GM19025 (cell line): ENCODE results near the gene EP400.
"Not testable (repeated sequence)": the region's sequence is repeated elsewhere in the genome, so short reads cannot be mapped to it uniquely, and the experiment has no call there.

Source experiments
- ATAC-seq: cut with Tn5 transposase; IDR thresholded peaks from one replicate; pipeline ENCODE4 v1.9.1; 2021; ENCODE audit warnings: mild to moderate bottlenecking, low read depth, moderate library complexity; ENCODE audit not compliant: unreplicated experiment

EP400 gene

DNA sequence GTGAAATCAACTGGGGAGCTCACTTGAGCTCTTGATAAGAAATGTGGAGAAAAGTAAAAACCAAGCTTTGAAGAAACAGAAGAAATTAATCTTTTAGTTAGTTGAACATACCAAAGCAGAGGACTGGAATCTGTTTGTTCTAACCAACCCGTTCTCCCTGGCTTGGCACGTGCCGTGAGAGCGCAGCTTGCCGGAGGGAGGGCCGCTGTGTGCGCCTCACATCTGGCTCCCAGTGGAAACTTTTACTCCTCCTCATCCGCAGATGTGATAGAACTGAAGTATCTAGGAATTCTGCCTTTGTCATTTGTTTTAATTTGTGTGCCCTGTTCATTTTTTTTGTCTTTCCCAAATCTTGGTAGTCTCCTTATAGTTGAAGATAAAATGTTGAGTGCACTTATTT lies 129.5 kb downstream of the EP400 start:
- no peak for ATAC-seq

DNA sequence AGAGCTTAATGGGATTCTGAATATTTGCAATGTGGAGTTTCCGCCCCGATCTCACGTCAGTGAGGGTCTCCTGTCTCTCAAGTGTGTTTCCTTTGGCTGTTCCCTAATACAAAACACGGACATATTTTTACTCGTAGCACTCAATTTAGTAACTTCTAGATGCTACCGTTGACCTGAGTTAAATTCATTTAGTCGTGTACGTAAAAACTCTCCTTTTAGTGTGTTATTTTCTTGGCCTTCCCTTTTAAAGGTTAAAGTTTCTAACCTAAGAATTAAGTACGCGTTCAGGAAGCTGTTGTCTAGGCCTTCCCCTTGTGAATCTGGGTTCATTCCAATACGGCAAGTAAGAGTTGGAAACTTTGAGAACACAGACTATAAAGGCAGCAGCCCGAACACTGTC lies 130.0 kb downstream of the EP400 start:
- no peak for ATAC-seq

DNA sequence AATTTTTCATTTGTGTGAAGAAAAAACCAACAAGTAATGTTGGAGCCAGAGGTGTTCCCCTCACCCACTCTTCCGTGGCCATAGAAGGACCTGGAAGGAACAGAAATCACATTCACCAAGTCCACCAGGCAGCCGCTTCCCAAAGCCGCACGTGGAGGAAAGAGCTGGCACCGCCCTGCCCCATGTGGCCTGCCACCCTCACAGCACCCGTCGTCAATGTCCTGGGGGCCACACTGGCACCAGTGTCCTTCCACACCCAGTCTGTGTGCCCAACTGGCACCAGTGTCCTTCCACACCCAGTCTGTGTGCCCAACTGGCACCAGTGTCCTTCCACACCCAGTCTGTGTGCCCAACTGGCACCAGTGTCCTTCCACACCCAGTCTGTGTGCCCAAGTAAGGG lies 130.8 kb downstream of the EP400 start:
- ATAC-seq: not testable (repeated sequence)

DNA sequence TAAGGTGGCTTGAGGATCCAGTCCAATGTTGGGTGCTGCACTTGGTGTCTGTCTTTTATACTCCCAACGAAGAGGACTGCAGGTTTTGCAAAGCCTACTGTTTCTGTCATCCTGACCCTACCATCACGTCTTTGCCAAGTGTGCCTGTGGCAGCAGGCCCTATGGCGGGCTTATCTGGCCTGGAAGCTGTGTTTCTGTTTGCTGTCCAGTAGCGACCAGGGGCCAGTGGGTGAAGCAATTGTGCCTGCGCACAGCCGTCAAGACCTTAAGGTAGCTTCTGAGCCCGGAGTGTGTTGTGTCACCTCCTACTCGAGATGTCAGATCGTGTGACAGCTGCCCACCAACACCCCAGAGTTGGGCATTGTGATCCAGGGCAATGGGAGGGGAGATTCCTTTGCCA lies 131.7 kb downstream of the EP400 start:
- no peak for ATAC-seq

DNA sequence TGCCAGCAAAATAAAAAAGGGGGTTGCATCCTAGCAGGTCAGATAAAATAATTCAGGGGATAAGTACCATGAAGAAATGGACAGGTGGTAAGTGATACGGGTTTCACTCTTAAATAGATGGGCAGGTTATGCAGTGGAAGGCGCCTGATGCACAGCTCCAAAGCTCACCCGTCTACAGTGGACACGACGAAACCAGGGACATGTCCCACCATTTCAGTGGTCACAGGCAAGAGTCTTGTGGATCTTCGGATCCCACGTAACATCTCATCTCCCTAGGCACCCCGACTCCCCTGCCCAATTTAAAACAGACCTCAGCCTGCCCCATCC lies 133.8 kb downstream of the EP400 start:
- ATAC-seq: no peak

DNA sequence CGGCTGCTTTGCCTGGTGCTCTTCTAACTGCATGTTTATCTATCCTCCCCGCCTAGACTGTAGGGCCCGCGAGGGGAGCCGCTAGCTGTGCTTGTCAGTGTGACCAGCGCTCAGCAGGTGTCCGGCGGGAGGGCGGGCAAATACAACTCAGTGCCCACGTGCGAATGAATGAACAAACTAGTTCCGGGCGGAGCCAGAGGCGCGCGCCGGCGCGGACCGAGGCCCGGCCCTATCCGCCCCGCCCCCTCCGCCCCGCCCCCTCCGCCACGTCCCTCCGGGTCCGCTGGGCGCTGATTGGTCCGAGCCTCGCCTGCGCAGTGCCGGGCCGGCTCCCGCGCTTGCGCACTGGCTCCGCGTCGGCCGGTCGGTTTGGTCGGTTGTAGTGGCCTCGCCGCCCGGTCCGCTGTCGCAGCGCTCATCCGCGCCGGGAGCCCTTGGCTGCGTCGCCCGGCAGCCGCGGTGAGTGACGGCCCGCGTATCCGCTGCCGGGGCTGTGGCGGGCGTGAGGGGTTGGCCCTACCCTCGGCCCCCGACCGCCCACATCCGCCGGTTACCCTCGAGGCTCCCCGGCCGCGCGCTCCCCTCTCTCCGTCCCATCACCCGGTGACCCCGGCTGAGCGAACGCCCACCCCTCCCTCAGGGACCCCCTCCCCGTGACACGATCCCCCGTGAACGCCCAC lies 134.3 kb downstream of the EP400 start:
- peak; percentile 86 for ATAC-seq

DNA sequence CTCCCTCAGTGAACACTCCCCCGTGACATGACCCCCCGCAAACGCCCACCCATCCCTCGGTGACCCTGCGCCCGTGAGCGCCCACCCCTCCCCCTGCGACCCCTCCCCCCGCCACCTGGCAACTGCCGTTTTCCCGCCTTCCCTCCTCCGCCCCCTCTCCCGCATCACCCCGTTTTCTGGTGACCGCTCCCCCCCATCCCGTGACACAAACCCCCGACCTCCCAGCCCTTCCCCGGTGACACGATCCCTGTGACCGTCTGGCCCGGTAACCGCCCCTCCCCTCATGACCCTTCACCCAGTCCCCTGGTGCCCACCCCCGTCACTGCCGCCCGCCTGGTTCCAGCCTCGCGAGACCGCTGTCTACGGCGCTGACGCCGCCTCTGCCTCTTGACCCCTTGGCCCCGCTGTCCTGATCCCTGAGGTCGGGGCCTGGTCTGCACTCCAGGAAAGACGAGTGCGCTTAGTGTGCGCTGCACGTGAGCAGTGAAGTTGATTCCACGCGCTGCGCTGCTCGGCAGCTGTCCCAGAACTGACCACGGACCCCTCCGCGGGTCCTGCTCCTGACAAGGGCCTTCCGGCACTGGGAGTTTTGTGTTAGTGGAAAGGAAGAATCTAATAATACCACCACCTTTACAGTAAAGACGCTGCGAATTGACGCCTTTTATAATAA lies 135.0 kb downstream of the EP400 start:
- ATAC-seq: no peak

DNA sequence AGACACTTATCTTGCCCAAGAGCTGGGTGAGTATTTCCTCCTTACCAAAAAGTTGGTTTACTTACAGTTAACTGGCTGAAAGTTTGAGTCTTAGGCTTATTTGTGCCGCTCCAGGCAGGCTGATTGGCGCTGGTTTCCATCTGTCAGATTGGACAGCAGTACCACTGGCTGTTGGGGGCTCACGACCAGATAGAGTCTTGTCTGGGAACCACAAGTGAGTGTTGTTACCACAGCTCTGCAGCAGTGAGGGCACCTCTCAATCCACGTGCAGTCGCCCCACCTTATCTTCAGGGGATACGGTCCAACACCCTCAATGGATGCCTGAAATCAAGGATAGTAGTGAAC lies 135.5 kb downstream of the EP400 start:
- ATAC-seq: no peak

DNA sequence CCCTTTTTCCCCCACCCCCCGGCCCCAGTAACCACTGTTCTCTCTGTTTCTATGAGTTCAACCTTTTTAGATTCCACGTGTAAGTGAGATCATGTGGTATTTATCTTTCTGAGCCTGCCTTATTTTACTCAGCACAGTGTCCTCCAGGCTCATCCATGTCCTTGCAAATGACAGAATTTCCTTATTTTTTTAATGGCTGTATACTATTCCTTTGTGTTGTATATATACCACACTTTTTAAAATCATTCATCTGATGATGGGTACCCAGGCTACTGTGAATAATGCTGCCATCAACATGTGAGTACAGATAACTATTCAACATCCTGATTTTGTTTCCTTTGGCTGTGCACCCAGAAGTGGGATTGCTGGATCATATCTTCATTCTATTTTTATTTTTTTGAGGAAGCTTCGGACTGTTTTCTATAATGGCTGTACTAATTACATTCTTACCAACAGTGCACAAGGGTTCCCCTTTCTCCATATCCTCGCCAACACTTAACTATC lies 139.7 kb downstream of the EP400 start:
- ATAC-seq: no peak

DNA sequence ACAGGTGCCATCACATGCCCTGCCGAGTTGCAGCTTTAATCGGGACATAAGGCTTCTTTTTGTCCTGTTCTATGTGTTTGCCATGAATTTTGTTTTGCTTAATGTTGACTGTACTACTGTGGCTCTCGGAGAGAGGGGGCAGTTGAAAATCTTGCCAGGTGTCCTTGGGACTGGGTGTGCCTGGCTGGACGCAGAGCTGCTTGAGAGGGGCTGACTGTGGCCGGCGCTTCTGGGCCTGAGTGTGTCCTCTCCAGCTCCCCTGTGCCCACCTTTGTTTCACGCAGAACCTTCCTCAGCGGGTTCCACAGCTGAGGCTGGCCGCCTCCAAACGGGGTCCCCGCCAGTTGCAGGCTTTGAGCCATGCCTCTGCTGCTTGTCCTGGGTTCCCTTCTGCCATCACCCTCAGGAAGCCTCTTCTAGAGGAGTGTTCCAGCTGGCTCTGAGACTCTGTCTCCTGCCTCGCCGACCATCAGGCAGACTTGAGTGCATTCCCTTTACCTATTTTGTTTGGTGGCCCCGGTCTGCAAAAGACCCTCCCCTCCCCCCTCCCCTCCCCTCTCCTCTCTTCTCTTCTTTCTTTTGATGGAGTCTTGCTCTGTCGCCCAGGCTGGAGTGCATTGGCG lies 144.6 kb downstream of the EP400 start:
- no peak for ATAC-seq

DNA sequence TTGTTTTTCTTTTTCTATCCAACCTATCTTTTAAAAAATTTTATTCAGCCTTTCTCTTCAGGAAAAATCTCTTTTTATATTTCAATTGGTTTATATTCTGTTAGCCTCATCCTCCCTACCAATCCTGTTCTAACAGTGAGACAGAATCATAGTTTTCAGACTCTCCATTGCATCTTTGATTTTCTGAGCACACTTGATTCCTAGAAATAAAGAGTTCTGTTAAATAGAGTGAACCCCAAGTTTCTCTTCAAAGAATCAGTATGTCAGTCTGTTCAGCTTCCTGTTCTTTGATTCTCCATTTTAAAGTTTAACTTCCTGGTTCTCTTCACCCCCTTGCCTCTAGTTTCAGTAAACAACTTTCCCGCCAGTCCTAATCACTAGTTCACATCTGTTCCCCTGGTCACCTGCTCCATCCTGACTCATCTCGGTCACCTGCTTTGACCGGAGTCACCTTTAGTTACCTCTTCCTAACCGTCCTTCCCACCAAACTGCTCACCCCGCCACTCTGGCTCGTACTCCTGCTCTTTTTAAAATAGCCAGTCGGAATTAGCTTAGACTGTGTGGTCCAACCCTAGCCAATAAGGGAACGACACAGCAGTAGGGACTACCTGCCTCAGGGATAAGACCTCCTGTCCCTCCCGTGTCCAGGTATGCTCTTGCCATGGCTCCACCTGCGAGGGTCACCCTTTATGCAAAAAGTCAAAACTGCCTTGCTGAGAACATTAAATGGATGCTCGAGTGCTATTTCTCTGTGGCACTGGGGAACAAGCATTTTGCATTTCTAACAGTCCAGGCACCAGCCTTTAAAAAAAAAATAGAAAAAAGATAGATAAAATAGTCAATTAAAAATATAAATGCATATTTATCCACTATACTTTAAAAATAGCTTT lies 146.0 kb downstream of the EP400 start:
- ATAC-seq: no peak

DNA sequence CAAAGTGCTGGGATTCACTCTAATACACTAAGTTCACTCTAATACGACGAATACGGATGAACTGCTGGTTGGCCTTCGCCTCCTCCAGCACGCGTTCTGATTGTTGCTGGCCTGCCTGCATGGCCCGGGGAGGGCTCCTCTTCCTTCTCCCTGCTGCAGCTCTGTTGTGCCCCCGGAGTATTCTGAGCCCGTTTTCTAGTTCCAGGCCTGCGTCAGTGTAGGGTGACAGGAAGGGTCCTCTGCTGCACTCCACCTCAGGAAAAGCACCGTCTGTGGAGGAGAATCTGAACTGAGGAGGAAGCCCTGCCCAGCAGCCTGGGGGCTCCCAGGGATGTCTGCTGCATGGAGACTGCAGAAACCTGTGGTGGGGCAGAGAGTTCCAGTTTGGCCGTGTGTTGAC lies 150.0 kb downstream of the EP400 start:
- no peak for ATAC-seq

DNA sequence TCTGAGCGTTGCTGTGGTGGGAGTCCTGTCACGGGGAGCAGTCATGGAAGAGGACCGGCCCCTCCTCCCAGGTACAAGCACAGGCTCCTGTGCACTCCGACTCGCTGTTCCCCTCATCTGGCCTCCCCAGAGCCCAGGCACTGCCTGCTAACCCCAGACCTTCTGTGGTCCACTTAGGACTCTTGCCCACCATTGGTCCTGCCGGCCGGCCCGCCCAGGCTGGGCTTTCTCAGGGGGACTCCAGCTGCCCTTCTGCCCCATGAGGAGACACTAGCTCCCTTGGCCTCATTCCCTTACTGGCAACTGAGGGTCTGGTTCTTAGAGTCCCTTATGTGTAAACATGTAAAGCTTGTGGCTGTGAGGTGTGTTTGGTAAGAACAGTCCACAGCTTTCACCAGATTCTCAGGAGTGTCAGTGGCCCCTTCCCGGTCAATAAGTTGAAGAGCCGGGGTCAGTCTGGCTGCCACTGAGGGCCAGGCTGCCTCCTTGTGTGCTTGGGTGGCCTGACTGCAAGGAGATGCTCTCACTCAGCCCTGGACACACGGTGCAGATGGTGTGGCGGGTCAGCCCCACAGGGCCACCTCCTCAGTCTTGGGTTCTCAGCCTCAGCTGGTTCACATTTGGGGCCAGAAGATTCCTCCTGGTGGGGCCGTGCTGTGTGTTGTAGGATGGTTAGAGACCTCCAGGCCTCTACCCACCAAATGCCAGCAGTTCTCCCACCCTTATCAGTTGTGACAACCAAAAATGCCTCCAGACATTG lies 150.7 kb downstream of the EP400 start:
- no peak for ATAC-seq

DNA sequence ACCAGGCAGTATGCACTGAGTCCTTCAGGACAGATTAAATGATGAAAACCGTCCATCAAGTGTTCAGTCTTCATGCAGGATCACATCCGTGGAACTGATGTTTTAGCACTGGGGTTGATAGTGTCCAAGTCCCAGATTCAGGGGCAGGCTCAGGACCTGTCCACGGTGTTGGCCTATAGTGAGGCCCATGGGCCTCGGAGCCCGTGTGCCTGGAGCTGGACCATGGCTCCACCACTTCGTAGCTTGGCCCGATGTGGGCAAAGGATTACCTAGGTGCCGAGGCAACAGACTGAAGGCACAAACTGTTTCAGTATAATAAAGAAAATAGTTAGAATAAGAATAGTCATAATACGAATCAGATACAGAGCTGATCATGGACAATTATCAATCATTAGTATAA lies 152.6 kb downstream of the EP400 start:
- ATAC-seq: no peak

DNA sequence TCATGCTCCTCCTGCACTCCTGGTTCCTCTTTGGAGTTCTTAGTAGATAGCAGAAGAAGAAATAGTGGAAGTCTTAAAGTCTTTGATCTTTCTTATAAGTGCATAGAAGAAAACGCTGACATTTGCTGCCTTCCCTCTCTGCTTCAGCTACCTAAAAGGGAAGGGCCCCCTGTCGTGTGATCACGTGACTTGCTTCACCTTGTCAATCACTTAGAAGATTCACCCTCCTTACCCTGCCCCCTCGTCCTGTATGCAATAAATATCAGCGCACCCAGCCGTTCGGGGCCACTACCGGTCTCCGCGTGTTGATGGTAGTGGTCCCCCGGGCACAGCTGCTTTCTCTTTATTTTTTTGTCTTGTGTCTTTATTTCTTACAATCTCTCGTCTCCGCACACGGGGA lies 153.3 kb downstream of the EP400 start:
- ATAC-seq: not testable (repeated sequence)

DNA sequence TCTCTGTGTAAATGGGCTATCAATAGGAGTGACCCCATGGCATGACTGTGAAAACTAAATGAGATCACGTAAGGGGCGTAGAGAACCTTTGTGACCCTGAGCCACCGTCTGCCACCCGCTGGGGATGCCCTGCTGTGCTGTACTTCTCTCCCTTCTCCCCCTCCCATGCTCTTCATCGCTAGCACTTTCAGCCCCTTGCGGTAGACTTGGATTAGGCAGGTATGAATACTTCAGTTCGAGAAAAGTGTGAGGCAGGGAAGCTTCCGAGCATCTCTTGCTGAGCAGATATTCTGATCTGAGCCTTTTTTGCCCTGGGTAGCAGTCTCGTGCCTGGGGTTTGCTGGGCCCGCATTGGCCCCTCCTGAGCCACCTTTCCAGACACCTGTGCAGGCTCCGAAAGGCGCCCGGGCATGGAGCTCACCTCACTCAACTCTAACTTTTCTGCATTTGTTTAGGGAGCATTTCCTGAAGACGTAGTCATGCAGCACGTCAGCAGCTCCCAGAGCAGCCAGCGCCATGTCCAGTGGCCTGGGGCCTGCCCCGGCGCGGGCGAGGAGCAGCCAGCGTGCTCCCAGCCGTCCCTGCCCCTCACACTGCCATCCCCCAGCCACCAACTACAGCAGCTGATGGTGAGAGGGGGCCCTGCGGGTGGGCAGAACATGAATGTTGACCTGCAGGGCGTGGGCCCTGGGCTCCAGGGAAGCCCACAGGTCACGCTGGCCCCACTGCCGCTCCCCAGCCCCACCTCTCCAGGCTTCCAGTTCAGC lies 154.0 kb downstream of the EP400 start:
- ATAC-seq: no peak

DNA sequence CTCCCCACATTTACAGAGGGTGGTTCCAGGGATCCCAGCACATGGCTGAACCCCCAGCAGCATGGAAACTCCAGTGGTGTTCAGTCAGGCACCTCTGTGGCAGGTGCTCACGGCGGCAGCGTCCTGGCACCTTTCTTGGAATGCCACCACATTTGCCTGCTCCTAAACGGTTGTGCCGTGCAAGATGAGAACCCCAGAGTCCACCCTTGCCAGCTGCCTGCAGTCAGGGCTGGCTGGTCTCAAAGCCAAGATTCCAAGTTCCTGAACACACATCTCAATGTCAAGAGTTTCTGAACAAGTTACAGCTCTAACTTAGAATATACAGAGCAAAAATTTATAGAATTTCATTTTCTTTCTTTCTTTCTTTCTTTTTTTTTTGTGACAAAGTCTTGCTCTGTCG lies 155.7 kb downstream of the EP400 start:
- no peak for ATAC-seq

DNA sequence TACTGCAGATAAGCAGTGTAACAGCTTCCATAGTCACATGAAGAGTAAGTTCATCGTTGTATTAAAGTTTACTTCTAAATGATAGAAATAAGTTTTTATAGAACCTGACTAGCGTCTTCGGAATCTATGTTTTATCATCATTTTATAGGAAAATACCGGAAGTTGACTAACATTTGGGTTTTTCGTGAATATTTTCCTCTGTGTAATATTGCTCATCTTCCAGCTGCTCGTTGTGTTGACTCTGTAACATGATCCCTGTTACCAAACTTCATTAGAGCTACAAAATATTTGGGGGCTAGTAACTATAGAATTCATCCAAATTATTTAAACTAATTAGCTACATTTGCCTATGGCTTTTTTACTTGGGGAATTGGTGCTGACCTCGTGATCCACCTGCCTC lies 157.2 kb downstream of the EP400 start:
- no peak for ATAC-seq

DNA sequence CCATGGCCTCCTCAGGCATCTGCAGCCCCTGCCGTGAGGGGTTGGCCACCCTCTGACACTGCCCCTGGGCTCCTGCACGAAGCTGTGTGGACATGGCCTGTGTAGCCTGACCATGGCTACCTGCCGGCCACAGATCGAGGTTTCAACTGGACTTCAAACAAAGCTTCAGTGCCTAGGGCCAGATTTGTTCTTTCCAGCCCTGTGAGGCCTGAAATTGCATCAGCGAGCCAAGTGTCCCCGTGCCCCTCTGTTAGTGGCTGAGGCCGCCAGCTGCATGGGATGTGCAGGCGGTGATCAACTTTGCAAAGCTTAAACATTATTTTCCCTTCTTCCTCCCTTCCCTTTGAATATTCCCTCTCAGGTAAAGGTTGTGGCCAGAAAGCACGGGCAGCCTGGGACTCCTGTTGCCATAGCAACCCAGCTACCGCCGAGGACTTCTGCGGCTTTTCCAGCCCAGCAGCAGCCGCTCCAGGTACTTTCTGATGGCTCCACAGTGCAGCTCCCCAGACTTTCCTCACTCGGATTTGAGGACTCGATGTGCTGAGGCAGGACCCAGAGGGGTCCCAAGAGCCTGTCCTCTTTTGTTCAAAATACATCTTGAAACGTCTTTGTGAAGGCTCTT lies 158.6 kb downstream of the EP400 start:
- ATAC-seq: no peak
